H1 (cell line): ENCODE data around the gene PTPN18. TPM values are rescaled to one million over a fixed set of nuclear protein-coding genes. Genes with fewer than 3 reads are reported as not detected.

Experiments
- CBX8 ChIP-seq: fragments of 300-800, 300-1000 bp; sonication (generic); IDR thresholded peaks from 2 replicates; pipeline ENCODE4 v1.7.1; 2016; ENCODE audit warnings: low read depth, low read length, borderline replicate concordance
- CHD1 ChIP-seq: IDR thresholded peaks from 2 replicates; pipeline ENCODE4 v1.6.1; 2012; ENCODE audit warnings: low read depth, low read length, improper control_type of control experiment
- CHD2 ChIP-seq: IDR thresholded peaks from 2 replicates; pipeline ENCODE4 v1.6.1; 2012; ENCODE audit warnings: low read length, improper control_type of control experiment
- CHD7 ChIP-seq: fragments of 300-600 bp; sonication (generic); IDR thresholded peaks from 2 replicates; pipeline ENCODE4 v1.7.1; 2012; ENCODE audit warnings: low read length, moderate library complexity, mild to moderate bottlenecking, inconsistent platforms; ENCODE audit not compliant: insufficient replicate concordance
- EP300 ChIP-seq, 2 experiments: IDR thresholded peaks; 1 replicate in 1 of 2; 2 replicates in 1 of 2; pipeline ENCODE4 v1.6.1; 2011 to 2012; ENCODE audit warnings: low read depth in 2 of 2, low read length in 2 of 2, mild to moderate bottlenecking in 2 of 2, borderline replicate concordance in 1 of 2, inconsistent platforms in 1 of 2, moderate library complexity in 1 of 2
- KDM5A ChIP-seq: fragments of 200-600 bp; IDR thresholded peaks from 2 replicates; pipeline ENCODE4 v1.7.1; 2012; ENCODE audit warnings: mild to moderate bottlenecking, low read length, inconsistent platforms, mixed read lengths
- MAX ChIP-seq: IDR thresholded peaks from 2 replicates; pipeline ENCODE4 v1.6.1; 2012; ENCODE audit warnings: inconsistent platforms
- POLR2AphosphoS5 ChIP-seq: IDR thresholded peaks from 2 replicates; pipeline ENCODE4 v1.6.1; 2011; ENCODE audit warnings: low read depth, low read length
- POU5F1 ChIP-seq: IDR thresholded peaks from 2 replicates; pipeline ENCODE4 v1.6.1; 2011; ENCODE audit warnings: low read depth, mild to moderate bottlenecking, low read length, moderate library complexity
- RFX5 ChIP-seq: IDR thresholded peaks from 2 replicates; pipeline ENCODE4 v1.6.1; 2011; ENCODE audit warnings: low read depth, low read length, improper control_type of control experiment, borderline replicate concordance
- RXRA ChIP-seq: IDR thresholded peaks from 2 replicates; pipeline ENCODE4 v1.6.1; 2011; ENCODE audit warnings: low read depth, mild to moderate bottlenecking, low read length, moderate library complexity; ENCODE audit not compliant: insufficient read depth
- SIX5 ChIP-seq: IDR thresholded peaks from 2 replicates; pipeline ENCODE4 v1.6.1; 2011; ENCODE audit warnings: mild to moderate bottlenecking, low read depth, low read length
- TEAD4 ChIP-seq: IDR thresholded peaks from 2 replicates; pipeline ENCODE4 v1.6.1; 2012; ENCODE audit warnings: low read depth, low read length, inconsistent platforms, mixed read lengths
- polyA plus RNA-seq, 7 experiments: library from polyadenylated mRNA; depleted of rRNA in 3 of 7; stranded (reverse) in 5 of 7; unstranded in 2 of 7; fragments of >200 nt in 5 of 7; fragments of 200-250 nt in 2 of 7; gene quantifications; 1 replicate in 5 of 7; 2 replicates in 1 of 7; 4 replicates in 1 of 7; pipeline versions ENCODE4 v1.2.1 to v1.2.3, GENCODE V29; 2011 to 2013; ENCODE audit warnings: missing spikeins in 2 of 7, mixed read lengths in 2 of 7
- total RNA-seq: library from RNA; stranded (reverse); fragmentation: NEBNext Ultra II Directional; extraction: Animal tissue kit (Norgen Biotek cat#: 25700); gene quantifications from 2 replicates; pipeline ENCODE4 v1.2.1, GENCODE V29; 2021

Gene PTPN18
- total and polyA plus RNA-seq, 2 of the 8 experiments (the other 6 are each of a cell fraction or from before 2014, with no cell fraction given) = 13.2 to 14.7 TPM

- TF ChIP-seq CHD7 (no peak), MAX (no peak), CHD1 (no peak), RFX5 (no peak), RXRA (no peak), TEAD4 (no peak), EP300 (IDR thresholded peaks at IDR 0.05; ENCODE audit: borderline replicate concordance in 1 of 2, low read depth in 2 of 2, low read length in 2 of 2) (no peak), KDM5A (no peak), POLR2AphosphoS5 (no peak), POU5F1 (no peak), CBX8 (no peak), SIX5 (no peak), CHD2 (no peak)
These were observed 37.0 kb upstream of the PTPN18 start (continued) for GRCh38 chr2:130318906-130319305.
